ENCODE data around the gene TARS3.

DNA sequence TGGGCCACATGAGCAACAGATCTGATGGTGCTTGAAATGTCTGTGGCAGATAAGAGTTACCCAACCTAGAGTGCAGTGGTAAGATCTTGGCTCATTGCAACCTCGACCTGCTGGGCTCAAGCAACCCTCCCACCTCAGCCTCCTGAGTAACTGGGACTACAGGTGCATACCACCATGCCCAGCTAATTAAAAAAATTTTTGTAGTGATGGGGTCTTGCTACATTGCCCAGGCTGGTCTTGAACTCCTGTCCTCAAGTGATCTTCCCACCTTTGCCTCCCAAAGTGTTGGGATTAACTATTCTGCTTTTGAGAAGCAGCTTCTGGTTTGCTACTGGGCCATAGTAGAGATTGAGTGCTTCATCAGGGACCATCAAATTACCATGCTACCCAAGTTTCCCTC lies 2.9 kb upstream of the TARS3 start:
- TF ChIP-seq, protein P1, sequence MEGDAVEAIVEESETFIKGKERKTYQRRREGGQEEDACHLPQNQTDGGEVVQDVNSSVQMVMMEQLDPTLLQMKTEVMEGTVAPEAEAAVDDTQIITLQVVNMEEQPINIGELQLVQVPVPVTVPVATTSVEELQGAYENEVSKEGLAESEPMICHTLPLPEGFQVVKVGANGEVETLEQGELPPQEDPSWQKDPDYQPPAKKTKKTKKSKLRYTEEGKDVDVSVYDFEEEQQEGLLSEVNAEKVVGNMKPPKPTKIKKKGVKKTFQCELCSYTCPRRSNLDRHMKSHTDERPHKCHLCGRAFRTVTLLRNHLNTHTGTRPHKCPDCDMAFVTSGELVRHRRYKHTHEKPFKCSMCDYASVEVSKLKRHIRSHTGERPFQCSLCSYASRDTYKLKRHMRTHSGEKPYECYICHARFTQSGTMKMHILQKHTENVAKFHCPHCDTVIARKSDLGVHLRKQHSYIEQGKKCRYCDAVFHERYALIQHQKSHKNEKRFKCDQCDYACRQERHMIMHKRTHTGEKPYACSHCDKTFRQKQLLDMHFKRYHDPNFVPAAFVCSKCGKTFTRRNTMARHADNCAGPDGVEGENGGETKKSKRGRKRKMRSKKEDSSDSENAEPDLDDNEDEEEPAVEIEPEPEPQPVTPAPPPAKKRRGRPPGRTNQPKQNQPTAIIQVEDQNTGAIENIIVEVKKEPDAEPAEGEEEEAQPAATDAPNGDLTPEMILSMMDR (IDR thresholded peaks at IDR 0.05): no peak
- no peak for TF ChIP-seq EZH2 (IDR thresholded peaks at IDR 0.05)
